HepG2 (cell line): Measurements from ENCODE around the gene CELF5. TPM values are rescaled to one million over a fixed set of nuclear protein-coding genes. Genes with fewer than 3 reads are reported as not detected.

Source experiments
- KAT7 ChIP-seq: IDR thresholded peaks from 2 replicates; pipeline ENCODE4 v1.6.1; 2018; ENCODE audit warnings: borderline replicate concordance, missing compliant biosample characterization
- MAFK ChIP-seq, 2 experiments: IDR thresholded peaks in 1 of 2; conservative IDR thresholded peaks in 1 of 2; 2 replicates each; pipeline ENCODE4 v1.6.1; 2011; ENCODE audit warnings: improper control_type of control experiment in 2 of 2, low read length in 2 of 2
- REXO4 ChIP-seq: sonication (generic); formaldehyde crosslinking; IDR thresholded peaks from 2 replicates; pipeline ENCODE4 v1.8.0; 2022; ENCODE audit warnings: missing genetic modification reagents, mild to moderate bottlenecking, borderline replicate concordance
- TBP ChIP-seq: sonication (generic); formaldehyde crosslinking; IDR thresholded peaks from 2 replicates; pipeline ENCODE4 v1.5.0; 2020; ENCODE audit warnings: missing genetic modification reagents
- ZFYVE20 ChIP-seq: sonication (generic); formaldehyde crosslinking; IDR thresholded peaks from 2 replicates; pipeline ENCODE4 v1.8.0; 2023; ENCODE audit warnings: low read depth, mild to moderate bottlenecking, moderate library complexity, missing genetic modification reagents, borderline replicate concordance
- ZNF343 ChIP-seq: sonication (generic); formaldehyde crosslinking; IDR thresholded peaks from 2 replicates; pipeline ENCODE4 v1.4.0; 2020; ENCODE audit warnings: mild to moderate bottlenecking, missing genetic modification reagents
- ZNF709 ChIP-seq: sonication (generic); formaldehyde crosslinking; IDR thresholded peaks from 2 replicates; pipeline ENCODE4 v1.5.0; 2020; ENCODE audit warnings: mild to moderate bottlenecking, missing genetic modification reagents
- ZNF75D ChIP-seq: sonication (generic); formaldehyde crosslinking; IDR thresholded peaks from 2 replicates; pipeline ENCODE4 v1.8.1; 2023; ENCODE audit warnings: missing genetic modification reagents, mild to moderate bottlenecking, borderline replicate concordance
- polyA plus RNA-seq, 8 experiments: library from polyadenylated mRNA; depleted of rRNA in 3 of 8; stranded (reverse) in 7 of 8; unstranded in 1 of 8; fragments of >200 nt; fragmentation: Illumina TruSeq in 4 of 8; extraction: Trizol in 4 of 8; gene quantifications; 2 replicates each; pipeline versions ENCODE4 v1.2.1 to v1.2.3, GENCODE V29; 2011 to 2016; ENCODE audit warnings: low read depth in 4 of 8, missing spikeins in 1 of 8, mixed read lengths in 1 of 8; ENCODE audit not compliant: insufficient read depth in 1 of 8
- total RNA-seq, 5 experiments: library from RNA; depleted of rRNA; stranded (reverse); fragments of >200 nt; fragmentation: Illumina TruSeq; extraction: Trizol; gene quantifications; 2 replicates each; pipeline ENCODE4 v1.2.3, GENCODE V29; 2016; ENCODE audit warnings: low read depth in 1 of 5
- TF ChIP-seq, protein P1 (sequence below): sonication (generic); formaldehyde crosslinking; IDR thresholded peaks from 2 replicates; pipeline ENCODE4 v1.4.0; 2020; ENCODE audit warnings: mild to moderate bottlenecking, missing genetic modification reagents
- TF ChIP-seq, protein P2 (sequence below): sonication (generic); formaldehyde crosslinking; IDR thresholded peaks from 2 replicates; pipeline ENCODE4 v1.4.0; 2020; ENCODE audit warnings: missing genetic modification reagents, borderline replicate concordance
- TF ChIP-seq, protein P3 (sequence below): sonication (generic); formaldehyde crosslinking; IDR thresholded peaks from 2 replicates; pipeline ENCODE4 v1.5.0; 2020; ENCODE audit warnings: missing genetic modification reagents

CELF5 gene
- total and polyA plus RNA-seq, 2 of the 13 experiments (the other 11 are each of a cell fraction or from before 2014, with no cell fraction given) = 0.31 to 0.84 TPM

DNA sequence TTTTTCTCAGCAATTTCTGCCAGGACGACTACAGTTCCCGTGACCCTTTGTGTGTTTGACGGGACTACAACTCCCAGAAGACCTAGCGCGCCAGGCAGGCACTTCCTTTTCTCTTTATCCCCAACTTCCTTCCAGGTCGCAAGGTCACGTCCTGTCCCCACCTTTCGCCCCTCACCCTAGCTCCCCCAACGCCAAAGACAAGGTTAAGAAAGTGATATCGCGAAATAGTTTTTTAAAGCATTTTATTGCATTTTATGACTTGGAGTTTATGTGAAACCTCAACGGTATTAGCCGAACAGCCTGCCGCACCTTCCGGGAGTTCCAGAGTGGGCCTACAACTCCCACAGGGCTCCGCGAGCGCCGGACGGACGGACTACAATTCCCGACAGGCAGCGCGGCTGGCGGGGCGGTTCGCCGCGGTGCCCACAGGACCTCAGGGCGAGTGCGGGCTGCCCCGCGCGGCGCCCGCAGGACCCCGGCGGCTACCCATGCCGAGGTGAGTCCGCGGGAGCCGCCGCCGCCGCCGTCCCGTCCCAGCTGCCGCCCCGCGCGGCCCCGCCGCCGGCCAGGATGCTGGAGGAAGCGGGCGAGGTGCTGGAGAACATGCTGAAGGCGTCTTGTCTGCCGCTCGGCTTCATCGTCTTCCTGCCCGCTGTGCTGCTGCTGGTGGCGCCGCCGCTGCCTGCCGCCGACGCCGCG is 38.9 kb upstream of the CELF5 start, which contains the start of gene NCLN (continued):
- TF ChIP-seq, protein P1, sequence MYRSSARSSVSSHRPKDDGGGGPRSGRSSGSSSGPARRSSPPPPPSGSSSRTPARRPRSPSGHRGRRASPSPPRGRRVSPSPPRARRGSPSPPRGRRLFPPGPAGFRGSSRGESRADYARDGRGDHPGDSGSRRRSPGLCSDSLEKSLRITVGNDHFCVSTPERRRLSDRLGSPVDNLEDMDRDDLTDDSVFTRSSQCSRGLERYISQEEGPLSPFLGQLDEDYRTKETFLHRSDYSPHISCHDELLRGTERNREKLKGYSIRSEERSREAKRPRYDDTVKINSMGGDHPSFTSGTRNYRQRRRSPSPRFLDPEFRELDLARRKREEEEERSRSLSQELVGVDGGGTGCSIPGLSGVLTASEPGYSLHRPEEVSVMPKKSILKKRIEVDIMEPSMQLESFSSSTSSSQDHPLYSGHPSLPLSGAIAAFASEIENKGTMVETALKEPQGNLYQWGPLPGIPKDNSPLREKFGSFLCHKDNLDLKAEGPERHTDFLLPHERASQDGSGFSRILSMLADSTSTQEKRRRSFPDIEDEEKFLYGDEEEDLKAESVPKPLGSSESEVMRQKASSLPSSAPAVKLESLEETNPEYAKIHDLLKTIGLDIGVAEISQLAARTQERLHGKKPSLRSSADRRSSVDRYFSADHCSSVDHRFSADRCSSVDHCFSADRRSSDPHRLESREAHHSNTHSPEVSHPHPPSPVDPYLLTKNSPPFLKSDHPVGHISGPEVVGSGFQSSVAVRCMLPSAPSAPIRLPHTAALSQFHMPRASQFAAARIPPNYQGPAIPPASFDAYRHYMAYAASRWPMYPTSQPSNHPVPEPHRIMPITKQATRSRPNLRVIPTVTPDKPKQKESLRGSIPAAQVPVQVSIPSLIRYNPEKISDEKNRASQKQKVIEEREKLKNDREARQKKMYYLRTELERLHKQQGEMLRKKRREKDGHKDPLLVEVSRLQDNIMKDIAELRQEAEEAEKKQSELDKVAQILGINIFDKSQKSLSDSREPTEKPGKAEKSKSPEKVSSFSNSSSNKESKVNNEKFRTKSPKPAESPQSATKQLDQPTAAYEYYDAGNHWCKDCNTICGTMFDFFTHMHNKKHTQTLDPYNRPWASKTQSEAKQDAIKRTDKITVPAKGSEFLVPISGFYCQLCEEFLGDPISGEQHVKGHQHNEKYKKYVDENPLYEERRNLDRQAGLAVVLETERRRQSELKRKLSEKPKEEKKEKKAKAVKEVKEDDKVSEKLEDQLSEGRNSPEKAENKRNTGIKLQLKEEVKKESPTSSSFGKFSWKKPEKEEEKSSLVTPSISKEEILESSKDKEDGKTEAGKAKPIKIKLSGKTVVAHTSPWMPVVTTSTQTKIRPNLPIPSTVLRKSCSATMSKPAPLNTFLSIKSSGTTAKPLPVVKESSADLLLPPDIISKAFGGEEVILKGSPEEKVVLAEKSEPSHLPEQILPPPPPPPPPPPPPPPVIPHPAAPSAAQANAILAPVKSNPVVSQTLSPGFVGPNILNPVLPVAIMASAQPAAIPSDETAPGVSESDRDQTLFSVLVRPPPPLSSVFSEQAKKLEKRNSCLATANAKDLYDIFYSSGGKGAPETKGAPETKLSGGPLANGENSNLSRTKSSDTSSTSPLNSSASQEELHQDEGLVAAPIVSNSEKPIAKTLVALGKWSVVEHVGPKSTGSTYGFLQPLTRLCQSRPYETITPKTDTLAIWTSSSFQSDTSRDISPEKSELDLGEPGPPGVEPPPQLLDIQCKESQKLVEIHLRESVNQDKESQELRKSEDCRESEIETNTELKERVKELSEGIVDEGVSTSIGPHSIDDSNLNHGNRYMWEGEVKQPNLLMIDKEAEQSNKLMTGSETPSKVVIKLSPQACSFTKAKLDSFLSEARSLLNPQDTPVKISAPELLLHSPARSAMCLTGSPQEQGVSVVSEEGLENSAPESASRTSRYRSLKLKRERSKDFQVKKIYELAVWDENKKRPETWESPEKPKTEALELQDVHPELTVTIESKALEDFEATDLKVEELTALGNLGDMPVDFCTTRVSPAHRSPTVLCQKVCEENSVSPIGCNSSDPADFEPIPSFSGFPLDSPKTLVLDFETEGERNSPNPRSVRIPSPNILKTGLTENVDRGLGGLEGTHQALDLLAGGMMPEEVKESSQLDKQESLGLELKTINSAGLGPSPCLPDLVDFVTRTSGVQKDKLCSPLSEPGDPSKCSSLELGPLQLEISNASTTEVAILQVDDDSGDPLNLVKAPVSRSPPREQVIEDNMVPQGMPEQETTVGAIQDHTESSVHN (CRISPR knock-in tag) = no peak
- peak; percentile 35 to 43; a peak in 2 of 4 replicates for TF ChIP-seq MAFK (conservative IDR thresholded peaks at IDR 0.05 in 1 of 2, IDR thresholded peaks at IDR 0.05 in 1 of 2; ENCODE audit: low read length in 2 of 2)
- no peak for TF ChIP-seq ZNF75D (CRISPR knock-in tag)
- no peak for TF ChIP-seq REXO4 (CRISPR knock-in tag)
- 0 out of 2 replicates have a peak, but pooled peaks have one; percentile 40 for TF ChIP-seq TBP (CRISPR knock-in tag)
- TF ChIP-seq ZNF343 (CRISPR knock-in tag) = no peak
- TF ChIP-seq, protein P2, sequence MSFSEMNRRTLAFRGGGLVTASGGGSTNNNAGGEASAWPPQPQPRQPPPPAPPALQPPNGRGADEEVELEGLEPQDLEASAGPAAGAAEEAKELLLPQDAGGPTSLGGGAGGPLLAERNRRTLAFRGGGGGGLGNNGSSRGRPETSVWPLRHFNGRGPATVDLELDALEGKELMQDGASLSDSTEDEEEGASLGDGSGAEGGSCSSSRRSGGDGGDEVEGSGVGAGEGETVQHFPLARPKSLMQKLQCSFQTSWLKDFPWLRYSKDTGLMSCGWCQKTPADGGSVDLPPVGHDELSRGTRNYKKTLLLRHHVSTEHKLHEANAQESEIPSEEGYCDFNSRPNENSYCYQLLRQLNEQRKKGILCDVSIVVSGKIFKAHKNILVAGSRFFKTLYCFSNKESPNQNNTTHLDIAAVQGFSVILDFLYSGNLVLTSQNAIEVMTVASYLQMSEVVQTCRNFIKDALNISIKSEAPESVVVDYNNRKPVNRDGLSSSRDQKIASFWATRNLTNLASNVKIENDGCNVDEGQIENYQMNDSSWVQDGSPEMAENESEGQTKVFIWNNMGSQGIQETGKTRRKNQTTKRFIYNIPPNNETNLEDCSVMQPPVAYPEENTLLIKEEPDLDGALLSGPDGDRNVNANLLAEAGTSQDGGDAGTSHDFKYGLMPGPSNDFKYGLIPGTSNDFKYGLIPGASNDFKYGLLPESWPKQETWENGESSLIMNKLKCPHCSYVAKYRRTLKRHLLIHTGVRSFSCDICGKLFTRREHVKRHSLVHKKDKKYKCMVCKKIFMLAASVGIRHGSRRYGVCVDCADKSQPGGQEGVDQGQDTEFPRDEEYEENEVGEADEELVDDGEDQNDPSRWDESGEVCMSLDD (CRISPR knock-in tag) = 0 out of 2 replicates have a peak, but pooled peaks have one; percentile 34
- no peak for TF ChIP-seq ZFYVE20 (CRISPR knock-in tag)
- TF ChIP-seq, protein P3, sequence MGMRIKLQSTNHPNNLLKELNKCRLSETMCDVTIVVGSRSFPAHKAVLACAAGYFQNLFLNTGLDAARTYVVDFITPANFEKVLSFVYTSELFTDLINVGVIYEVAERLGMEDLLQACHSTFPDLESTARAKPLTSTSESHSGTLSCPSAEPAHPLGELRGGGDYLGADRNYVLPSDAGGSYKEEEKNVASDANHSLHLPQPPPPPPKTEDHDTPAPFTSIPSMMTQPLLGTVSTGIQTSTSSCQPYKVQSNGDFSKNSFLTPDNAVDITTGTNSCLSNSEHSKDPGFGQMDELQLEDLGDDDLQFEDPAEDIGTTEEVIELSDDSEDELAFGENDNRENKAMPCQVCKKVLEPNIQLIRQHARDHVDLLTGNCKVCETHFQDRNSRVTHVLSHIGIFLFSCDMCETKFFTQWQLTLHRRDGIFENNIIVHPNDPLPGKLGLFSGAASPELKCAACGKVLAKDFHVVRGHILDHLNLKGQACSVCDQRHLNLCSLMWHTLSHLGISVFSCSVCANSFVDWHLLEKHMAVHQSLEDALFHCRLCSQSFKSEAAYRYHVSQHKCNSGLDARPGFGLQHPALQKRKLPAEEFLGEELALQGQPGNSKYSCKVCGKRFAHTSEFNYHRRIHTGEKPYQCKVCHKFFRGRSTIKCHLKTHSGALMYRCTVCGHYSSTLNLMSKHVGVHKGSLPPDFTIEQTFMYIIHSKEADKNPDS (CRISPR knock-in tag) = no peak
- TF ChIP-seq KAT7 (CRISPR knock-in tag) = no peak
- TF ChIP-seq ZNF709 (CRISPR knock-in tag) = no peak
